Measurements from ENCODE around the gene HAAO.

- TF ChIP-seq CTCF (conservative IDR thresholded peaks at IDR 0.05; ENCODE audit: low read depth, low read length) (no peak), EZH2 (IDR thresholded peaks at IDR 0.05; ENCODE audit: low read length, unreplicated experiment) (no peak), EZH2phosphoT487 (IDR thresholded peaks at IDR 0.05; ENCODE audit: borderline replicate concordance, low read length) (no peak)
Observed at GRCh38 chr2:42789751-42790150, 2.6 kb downstream of the HAAO start.
